Globus pallidus (tissue), 1 donor: Measurements from ENCODE around the gene SMKR1.
"Not testable (repeated sequence)": the region's sequence is repeated elsewhere in the genome, so short reads cannot be mapped to it uniquely, and the experiment has no call there.

Experiments
- DNase-seq: peaks from one replicate; pipeline ENCODE4 v3.0.0-alpha.2; 2015; ENCODE audit warnings: low spot score

The SMKR1 gene

DNA sequence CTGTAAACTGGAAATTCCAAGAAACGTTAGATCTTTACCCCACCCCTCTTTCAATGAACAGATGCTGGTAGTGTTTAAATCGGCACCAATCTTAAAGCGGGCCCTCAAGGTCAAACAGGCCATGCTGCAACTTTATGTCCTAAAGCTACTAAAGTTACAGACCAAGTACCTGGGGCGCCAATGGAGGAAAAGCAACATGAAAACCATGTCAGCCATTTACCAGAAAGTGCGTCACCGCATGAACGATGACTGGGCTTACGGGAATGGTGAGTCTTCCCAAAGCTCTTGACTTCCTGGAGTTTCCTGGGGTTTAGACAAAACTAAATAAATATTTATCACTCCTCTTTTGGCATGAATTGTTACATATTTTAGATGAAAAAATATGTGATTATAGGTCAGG lies 19.6 kb upstream of the SMKR1 start:
- DNase-seq = no peak

DNA sequence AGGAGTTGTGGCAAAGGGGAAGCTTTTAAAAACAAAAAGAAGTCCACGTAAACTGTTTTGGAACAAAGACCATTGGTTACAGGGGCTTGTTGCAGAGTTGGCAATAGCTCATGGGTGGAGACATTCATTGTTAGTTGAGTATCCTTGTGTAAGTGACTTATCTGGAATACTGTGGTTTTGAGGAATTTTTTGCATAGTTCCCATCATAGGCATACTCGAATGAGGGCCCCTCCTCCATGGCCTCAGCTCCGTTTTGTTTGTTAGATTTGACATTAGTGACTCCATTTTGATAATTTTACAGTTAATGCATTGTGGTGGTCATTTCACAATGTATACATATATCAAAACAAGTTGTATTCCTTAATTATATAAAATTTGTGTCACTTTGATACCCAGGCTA lies 12.8 kb upstream of the SMKR1 start:
- DNase-seq = no peak

DNA sequence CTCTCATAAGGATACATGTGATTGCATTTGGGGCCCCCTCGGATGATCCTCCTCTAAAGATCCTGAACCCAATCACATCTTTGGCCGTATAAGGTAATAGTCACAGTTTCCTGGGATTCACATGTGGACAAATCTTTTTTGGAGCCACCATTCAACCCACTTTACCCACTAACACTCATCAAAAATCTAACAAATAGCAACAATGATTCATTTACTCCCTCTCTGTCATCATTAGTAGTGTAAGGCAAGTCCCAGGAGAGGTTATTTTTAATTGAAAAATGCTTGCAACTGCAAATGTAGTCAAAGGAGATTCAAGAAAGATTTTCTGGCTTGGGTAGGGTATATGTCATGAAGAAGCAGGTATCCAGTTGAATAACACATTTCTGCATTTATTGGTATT lies 9.9 kb upstream of the SMKR1 start:
- no peak for DNase-seq

- DNase-seq = no peak
These were observed 8.8 kb upstream of the SMKR1 start for GRCh38 chr7:129493555-129493954.

- DNase-seq = no peak
These were observed 8.3 kb upstream of the SMKR1 start for GRCh38 chr7:129494041-129494440.

GRCh38 chr7:129495987-129496386 lies 6.3 kb upstream of the SMKR1 start:
- DNase-seq = no peak

DNA sequence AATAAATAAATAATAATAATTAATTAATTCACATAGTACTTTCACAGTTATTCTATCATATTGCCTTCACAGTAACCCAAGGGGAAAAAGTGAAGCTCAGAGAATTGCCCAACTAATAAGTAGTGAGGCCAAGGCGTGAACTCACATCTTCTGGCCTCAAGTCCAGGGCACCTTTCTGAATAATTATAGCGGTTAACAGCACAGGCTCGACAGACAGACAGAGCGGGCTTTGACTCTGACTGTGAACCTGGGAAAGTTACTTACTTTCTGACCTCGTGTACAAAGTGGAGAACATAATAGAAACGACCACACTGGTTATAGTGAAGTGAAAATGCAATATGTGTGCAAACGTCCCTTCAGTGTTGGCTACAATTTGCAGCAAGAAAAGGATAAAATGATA lies 5.7 kb upstream of the SMKR1 start:
- no peak for DNase-seq

DNA sequence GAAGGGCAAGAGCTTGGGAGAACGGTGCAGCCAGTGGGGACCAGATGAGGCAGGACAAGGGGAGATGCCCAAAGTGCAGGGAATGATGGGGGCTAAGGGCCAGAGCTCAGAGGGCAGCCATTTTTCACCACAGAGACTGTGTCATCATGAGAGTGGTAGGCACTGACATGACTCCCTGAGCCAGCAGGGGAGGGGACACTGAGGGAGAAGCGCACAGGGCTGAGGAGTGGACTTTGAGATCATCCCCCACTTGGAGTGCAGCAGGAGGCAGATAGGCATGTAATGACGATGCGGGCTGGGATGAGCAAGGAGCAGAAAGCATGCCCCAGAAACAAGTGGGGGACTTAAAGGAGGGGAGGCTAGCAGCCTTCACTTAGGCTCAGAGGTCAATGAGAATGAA lies 5.2 kb upstream of the SMKR1 start:
- no peak for DNase-seq

DNA sequence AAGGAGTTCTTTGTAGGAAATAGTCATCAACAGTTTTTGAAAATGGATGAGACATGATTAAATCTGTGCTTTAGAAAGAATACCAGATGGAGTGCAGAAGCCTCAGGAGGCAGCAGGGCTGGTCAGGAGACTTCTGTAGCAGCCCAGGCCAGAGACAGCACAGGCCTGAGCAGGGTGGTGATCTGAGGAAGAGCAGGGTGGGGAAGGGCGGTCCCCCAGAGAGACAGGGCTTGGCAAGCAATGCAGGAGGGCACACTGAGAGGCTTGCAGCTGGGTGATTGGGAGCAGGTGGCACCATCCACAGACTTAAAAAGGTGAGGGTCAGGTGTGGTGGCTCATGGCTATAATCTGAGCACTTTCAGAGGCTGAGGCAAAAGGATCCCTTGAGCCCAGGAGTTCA lies 4.3 kb upstream of the SMKR1 start:
- no peak for DNase-seq

DNA sequence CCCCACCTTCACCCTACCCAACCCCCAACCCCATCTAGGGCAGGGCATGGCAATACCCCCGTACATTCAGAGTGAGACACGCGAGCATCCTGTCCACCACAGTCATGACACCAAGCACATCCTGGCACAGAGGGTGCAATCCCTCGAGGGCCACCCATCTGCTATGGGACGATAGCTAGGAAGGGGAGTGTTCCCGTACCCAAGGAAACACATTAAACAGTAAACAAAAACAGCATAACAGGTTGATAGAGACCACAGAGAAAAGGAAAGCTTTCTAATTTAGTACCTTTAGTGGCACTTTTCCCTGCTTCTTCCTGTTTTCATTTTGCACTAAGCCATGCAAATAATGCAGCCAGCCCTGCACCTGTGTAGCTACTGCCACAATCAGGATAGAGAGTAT lies 2.3 kb upstream of the SMKR1 start:
- no peak for DNase-seq

DNA sequence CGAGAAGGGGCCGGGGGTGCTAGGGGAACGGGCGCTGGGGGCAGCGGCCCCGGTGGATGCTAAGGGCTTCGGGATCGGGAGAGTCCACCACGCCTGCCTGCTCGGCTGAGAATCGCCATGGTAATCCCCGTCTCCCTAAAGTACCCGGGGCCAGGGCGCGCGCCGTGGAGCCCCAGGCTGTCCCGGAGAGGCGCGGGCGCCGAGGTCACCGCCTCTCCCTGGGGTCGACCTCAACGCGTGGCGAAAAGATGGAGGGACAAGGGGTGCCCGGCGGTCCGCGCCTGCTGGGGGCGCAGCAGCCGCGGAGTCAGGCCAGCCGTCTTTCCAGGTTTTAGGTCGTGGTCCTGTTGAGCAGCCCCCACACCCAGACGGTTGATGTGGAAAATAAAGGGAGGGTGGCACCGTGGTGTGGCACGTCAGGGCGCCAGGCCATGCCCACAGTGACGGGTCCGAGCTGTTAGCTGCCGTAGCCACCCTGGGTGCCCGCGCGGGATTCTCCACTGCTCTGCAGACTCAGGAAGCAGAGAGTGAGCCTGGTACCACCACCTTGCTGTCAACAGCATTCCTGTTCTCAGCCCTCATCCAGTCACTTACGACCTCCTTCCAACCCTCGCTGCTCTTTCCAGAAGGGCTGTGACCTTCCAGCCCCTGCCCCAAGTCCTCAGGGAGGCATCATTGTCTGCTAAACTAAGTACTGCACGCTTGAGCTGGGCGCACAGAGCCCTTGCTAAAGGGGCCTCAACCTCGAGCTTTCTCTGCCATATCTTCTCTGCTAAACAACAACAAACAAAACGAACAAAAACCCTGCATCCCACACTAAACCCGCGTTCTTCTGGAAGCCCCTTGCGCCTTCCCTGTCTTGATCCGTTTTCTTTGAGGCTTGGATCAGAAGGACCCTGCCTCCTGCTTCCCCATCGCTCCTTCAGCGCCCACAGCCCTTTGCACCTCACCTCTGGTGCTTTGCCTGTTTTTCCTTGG lies 666 bp downstream of the SMKR1 start:
- no peak for DNase-seq

GRCh38 chr7:129503725-129504124 lies 1.4 kb downstream of the SMKR1 start:
- DNase-seq = no peak

DNA sequence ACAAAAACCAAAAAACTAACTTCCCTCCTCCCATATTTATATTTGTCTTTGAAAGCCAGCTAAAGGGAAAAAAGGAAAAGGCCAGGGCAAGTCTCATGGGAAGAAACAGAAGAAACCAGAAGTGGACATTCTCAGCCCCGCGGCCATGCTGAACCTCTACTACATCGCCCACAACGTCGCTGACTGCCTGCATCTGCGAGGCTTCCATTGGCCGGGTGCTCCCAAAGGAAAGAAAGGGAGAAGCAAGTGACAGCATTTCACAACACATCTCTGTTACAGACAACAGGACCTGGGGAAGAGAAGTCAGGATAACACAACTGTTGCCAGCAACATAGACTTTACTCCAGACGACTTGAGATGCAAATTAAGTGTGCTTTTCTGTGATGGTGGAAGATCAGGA lies 9.9 kb downstream of the SMKR1 start:
- no peak for DNase-seq

DNA sequence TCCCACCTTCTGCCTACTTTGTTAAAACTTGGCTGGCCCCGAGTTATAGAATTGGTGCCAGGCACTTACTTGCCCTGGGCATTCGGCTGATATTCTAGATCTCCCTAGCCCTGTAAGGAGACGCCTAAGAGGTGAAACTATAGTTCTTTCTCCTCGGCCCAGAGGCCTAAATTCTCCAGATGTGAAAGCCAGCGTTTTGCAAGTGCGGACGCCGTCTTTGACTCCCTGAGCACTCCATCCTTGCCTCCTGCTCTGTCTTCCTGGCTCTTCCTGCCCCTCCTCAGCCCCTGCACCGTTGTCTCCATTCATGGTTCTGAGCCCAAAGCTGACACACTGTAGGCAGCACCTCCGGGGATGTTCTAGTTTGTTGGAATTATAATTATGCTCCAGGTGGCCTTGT lies 11.2 kb downstream of the SMKR1 start:
- DNase-seq = no peak

DNA sequence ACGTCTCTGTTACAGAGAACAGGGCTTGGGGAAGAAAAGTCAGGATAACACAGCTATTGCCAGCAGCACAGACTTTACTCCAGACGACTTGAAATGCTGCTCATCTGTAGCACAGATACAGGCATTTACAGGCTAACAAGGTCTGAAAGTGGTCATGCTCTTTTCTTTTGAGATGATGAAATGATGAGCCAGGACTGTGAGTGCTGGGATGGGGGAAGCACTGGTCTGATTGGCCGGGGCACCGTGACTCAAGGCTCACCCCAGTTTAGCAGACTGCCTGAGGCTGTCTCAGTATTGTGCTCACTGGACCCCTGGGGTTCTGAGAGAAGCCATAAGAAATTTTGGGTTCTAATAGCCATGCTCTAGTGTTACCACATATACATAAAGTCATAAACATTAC lies 12.4 kb downstream of the SMKR1 start:
- DNase-seq = no peak

- DNase-seq = no peak
These were observed 13.1 kb downstream of the SMKR1 start for GRCh38 chr7:129515381-129515780.

DNA sequence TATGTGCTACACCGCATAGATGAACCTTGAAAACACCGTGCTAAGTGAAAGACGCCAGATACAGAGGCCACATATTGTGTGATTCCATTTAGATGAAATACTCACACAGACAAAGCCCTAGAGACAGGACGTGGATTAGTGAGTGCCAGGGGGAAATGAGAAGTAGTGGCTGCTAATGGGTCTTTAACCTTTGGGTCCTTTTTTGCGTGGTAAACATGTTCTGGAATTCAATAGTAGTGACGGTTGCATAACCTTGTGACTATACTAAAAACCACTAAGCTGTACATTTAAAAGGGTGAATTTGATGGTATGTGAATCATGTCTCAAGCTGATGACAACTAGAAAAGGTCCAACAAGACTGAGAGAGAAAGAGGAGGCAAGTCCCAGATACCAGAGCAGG lies 15.6 kb downstream of the SMKR1 start:
- no peak for DNase-seq

- DNase-seq = no peak
These were observed 17.1 kb downstream of the SMKR1 start for GRCh38 chr7:129519464-129519863.

GRCh38 chr7:129522088-129522970 lies 20.0 kb downstream of the SMKR1 start:
- DNase-seq = no peak

- no peak for DNase-seq
These were observed 20.6 kb downstream of the SMKR1 start for GRCh38 chr7:129522971-129523340.

- DNase-seq = no peak
These were observed 21.6 kb downstream of the SMKR1 start for GRCh38 chr7:129523924-129524323.

GRCh38 chr7:129524405-129524804 lies 22.1 kb downstream of the SMKR1 start:
- not testable (repeated sequence) for DNase-seq

GRCh38 chr7:129525225-129525862 lies 23.0 kb downstream of the SMKR1 start:
- no peak for DNase-seq
